ENCODE data around the gene DICER1.

Gene DICER1

GRCh38 chr14:95155045-95155444 is 2.3 kb downstream of the DICER1 start:
- Histone ChIP-seq H3K27ac (no peak overlapping the region), H3K9me3 (no peaks in the 10 kb centered on the region), H3K4me1 (peaks cover 7 to 67% (median 22%) of the 10 kb centered on the region in 4 donors), H3K4me3 (peak overlapping the region in 1 of 2 donors; percentile 76), H3K36me3 (no peaks in the 10 kb centered on the region), H3K27me3 (no peaks in the 10 kb centered on the region)
- intact Hi-C loops (cut with DNase I; ENCODE audit: low total_unique reads), result loop anchor here (10.0 kb wide), 1 partner anchor 170 kb away; no protein-coding TSS in a partner anchor
- no peak for DNase-seq
- no peak for TF ChIP-seq CTCF (IDR thresholded peaks at IDR 0.05)

GRCh38 chr14:95153866-95154265 is 3.5 kb downstream of the DICER1 start:
- Histone ChIP-seq H3K4me1 (peaks cover 7 to 79% (median 25%) of the 10 kb centered on the region in 4 donors), H3K4me3 (no peak overlapping the region), H3K27me3 (no peaks in the 10 kb centered on the region), H3K36me3 (no peaks in the 10 kb centered on the region), H3K9me3 (no peaks in the 10 kb centered on the region), H3K27ac (no peak overlapping the region)
- no peak for DNase-seq
- intact Hi-C loops (cut with DNase I; ENCODE audit: low total_unique reads), result loop anchor here (10.0 kb wide), 1 partner anchor 171 kb away; no protein-coding TSS in a partner anchor
- no peak for TF ChIP-seq CTCF (IDR thresholded peaks at IDR 0.05)

DNA sequence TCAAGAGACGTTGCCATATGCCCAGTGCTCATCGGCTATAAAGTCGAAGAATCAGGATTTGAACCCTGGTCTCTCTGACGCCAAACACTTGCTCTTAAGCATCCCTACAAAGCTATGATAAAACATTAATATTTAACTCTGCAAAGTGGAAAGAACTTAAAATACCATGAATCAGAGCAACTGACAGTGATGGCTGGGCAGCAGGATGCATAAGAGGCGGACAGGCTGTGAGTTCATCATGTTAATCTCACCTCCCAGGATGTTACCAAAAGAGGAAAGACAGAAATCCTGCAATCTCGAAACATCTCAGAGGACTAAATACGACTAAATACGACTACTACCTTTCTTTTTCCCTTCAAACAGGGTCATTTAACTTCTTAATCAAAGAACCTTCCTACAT is 5.8 kb downstream of the DICER1 start:
- H3K4me3 ChIP-seq, result no peak overlapping the region
- no peaks in the 10 kb centered on the region for H3K9me3 ChIP-seq
- H3K4me1 ChIP-seq, result peaks cover 7 to 90% (median 30%) of the 10 kb centered on the region in 4 donors
- no peak overlapping the region for H3K27ac ChIP-seq
- no peaks in the 10 kb centered on the region for H3K36me3 ChIP-seq
- TF ChIP-seq CTCF (IDR thresholded peaks at IDR 0.05), result no peak
- DNase-seq, result no peak
- intact Hi-C loops (cut with DNase I; ENCODE audit: low total_unique reads), result loop anchor here (10.0 kb wide), 1 partner anchor 173 kb away; no protein-coding TSS in a partner anchor
- H3K27me3 ChIP-seq, result no peaks in the 10 kb centered on the region

- H3K4me3 ChIP-seq, result no peak overlapping the region
- H3K27me3 ChIP-seq, result no peaks in the 10 kb centered on the region
- intact Hi-C loops (cut with DNase I; ENCODE audit: low total_unique reads), result loop anchor here (10.0 kb wide), 1 partner anchor 174 kb away; no protein-coding TSS in a partner anchor
- no peak for TF ChIP-seq CTCF (IDR thresholded peaks at IDR 0.05)
- H3K9me3 ChIP-seq, result no peaks in the 10 kb centered on the region
- no peak for DNase-seq
- no peaks in the 10 kb centered on the region for H3K36me3 ChIP-seq
- no peak overlapping the region for H3K27ac ChIP-seq
- H3K4me1 ChIP-seq, result peaks cover 7 to 95% (median 30%) of the 10 kb centered on the region in 4 donors
Observed at GRCh38 chr14:95150910-95151309, 6.4 kb downstream of the DICER1 start.

DNA sequence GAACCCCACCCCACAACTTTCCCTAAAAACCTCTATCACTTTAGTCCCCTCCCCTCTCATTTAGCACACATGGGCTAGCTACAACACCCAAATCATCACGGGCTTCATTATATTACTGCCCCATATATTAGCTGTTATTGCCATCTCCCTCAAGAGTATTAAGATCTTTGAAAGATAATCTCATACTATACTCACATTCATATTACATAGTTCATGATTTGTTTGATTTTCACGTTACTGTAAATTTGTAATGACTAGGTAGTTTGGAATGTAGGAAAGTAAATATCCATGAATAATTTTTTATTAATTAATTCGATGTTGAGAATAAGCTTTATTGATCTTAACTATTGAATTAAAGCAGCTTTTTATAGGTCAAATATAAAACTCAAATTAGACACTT is 7.9 kb downstream of the DICER1 start:
- intact Hi-C loops (cut with DNase I; ENCODE audit: low total_unique reads), result no loop called here
- peaks cover 7 to 82% (median 23%) of the 10 kb centered on the region in 4 donors for H3K4me1 ChIP-seq

More for the DNA sequence above, 7.9 kb downstream of the DICER1 start:
- no peak for DNase-seq
- Histone ChIP-seq H3K27me3 (no peaks in the 10 kb centered on the region), H3K36me3 (no peaks in the 10 kb centered on the region), H3K27ac (no peak overlapping the region), H3K4me3 (no peak overlapping the region), H3K9me3 (peaks cover 0 to 6% (median 0%) of the 10 kb centered on the region in 3 donors)
- no peak for TF ChIP-seq CTCF (IDR thresholded peaks at IDR 0.05)
